Measurements from ENCODE around the gene ST7. TPM values are rescaled to one million over a fixed set of nuclear protein-coding genes. Genes with fewer than 3 reads are reported as not detected.
A peak's percentile ranks its signal among the peaks of the same experiment; 100 is the strongest.

The ST7 gene
- total and polyA plus RNA-seq, 5 donors from 2014 or later, result 7.3 to 15.5 (median 9.9) TPM

- DNase-seq (no peak), ATAC-seq (ENCODE audit: low read depth in 2 of 2) (no peak)
- no peak overlapping the region for H3K4me3 ChIP-seq (ENCODE audit: low read depth, low read length)
- peaks cover 0 to 3% (median 0%) of the 10 kb centered on the region in 7 donors for H3K9me3 Mint-ChIP-seq
- H3K36me3 Mint-ChIP-seq, result no peaks in the 10 kb centered on the region
- H3K9me3 ChIP-seq (ENCODE audit: control insufficient read depth in 2 of 2, low read length in 2 of 2), result no peaks in the 10 kb centered on the region
- H3K36me3 ChIP-seq (ENCODE audit: control insufficient read depth, insufficient read depth, low read length), result no peaks in the 10 kb centered on the region
- no peak overlapping the region for H3K27ac Mint-ChIP-seq
- no peaks in the 10 kb centered on the region for H3K4me1 ChIP-seq (ENCODE audit: control insufficient read depth, insufficient read depth, low read length, poor library complexity, severe bottlenecking)
- H3K4me3 Mint-ChIP-seq, result no peak overlapping the region
- H3K4me1 Mint-ChIP-seq, result no peaks in the 10 kb centered on the region
- H3K27me3 Mint-ChIP-seq, result peaks cover 9% of the 10 kb centered on the region
- no peaks in the 10 kb centered on the region for H3K27me3 ChIP-seq (ENCODE audit: control insufficient read depth, insufficient read depth, low read length)
- H3K27ac ChIP-seq (ENCODE audit: insufficient read depth, low read length, poor library complexity, severe bottlenecking), result no peak overlapping the region
These were observed 318.9 kb downstream of the ST7 start for GRCh38 chr7:117272017-117272759.

GRCh38 chr7:117273325-117273724 is 320.0 kb downstream of the ST7 start:
- ATAC-seq (ENCODE audit: low read depth in 2 of 2), result no peak
- no peaks in the 10 kb centered on the region for H3K36me3 ChIP-seq (ENCODE audit: control insufficient read depth, insufficient read depth, low read length)
- Mint-ChIP-seq H3K9me3 (peaks cover 0 to 3% (median 0%) of the 10 kb centered on the region in 7 donors), H3K4me3 (no peak overlapping the region), H3K27me3 (no peaks in the 10 kb centered on the region), H3K4me1 (no peaks in the 10 kb centered on the region), H3K27ac (no peak overlapping the region), H3K36me3 (no peaks in the 10 kb centered on the region)
- no peaks in the 10 kb centered on the region for H3K4me1 ChIP-seq (ENCODE audit: control insufficient read depth, insufficient read depth, low read length, poor library complexity, severe bottlenecking)
- H3K9me3 ChIP-seq (ENCODE audit: control insufficient read depth in 2 of 2, low read length in 2 of 2), result no peaks in the 10 kb centered on the region
- H3K27me3 ChIP-seq (ENCODE audit: control insufficient read depth, insufficient read depth, low read length), result no peaks in the 10 kb centered on the region
- no peak for DNase-seq
- no peak overlapping the region for H3K27ac ChIP-seq (ENCODE audit: insufficient read depth, low read length, poor library complexity, severe bottlenecking)
- no peak overlapping the region for H3K4me3 ChIP-seq (ENCODE audit: low read depth, low read length)

GRCh38 chr7:117273814-117274225 is 320.5 kb downstream of the ST7 start:
- no peak for ATAC-seq (ENCODE audit: low read depth in 2 of 2)
- Mint-ChIP-seq H3K9me3 (peaks cover 0 to 3% (median 0%) of the 10 kb centered on the region in 7 donors), H3K27ac (no peak overlapping the region), H3K4me1 (no peaks in the 10 kb centered on the region), H3K36me3 (no peaks in the 10 kb centered on the region), H3K4me3 (no peak overlapping the region), H3K27me3 (no peaks in the 10 kb centered on the region)
- no peaks in the 10 kb centered on the region for H3K27me3 ChIP-seq (ENCODE audit: control insufficient read depth, insufficient read depth, low read length)
- no peak overlapping the region for H3K27ac ChIP-seq (ENCODE audit: insufficient read depth, low read length, poor library complexity, severe bottlenecking)
- DNase-seq, result no peak
- H3K36me3 ChIP-seq (ENCODE audit: control insufficient read depth, insufficient read depth, low read length), result no peaks in the 10 kb centered on the region
- H3K4me1 ChIP-seq (ENCODE audit: control insufficient read depth, insufficient read depth, low read length, poor library complexity, severe bottlenecking), result no peaks in the 10 kb centered on the region
- H3K4me3 ChIP-seq (ENCODE audit: low read depth, low read length), result no peak overlapping the region
- H3K9me3 ChIP-seq (ENCODE audit: control insufficient read depth in 2 of 2, low read length in 2 of 2), result no peaks in the 10 kb centered on the region

- ATAC-seq (ENCODE audit: low read depth in 2 of 2) (no peak), DNase-seq (no peak)
- H3K4me1 Mint-ChIP-seq, result no peaks in the 10 kb centered on the region
- no peak overlapping the region for H3K27ac Mint-ChIP-seq
- peaks cover 0 to 4% (median 0%) of the 10 kb centered on the region in 7 donors for H3K9me3 Mint-ChIP-seq
- no peaks in the 10 kb centered on the region for H3K36me3 ChIP-seq (ENCODE audit: control insufficient read depth, insufficient read depth, low read length)
- no peaks in the 10 kb centered on the region for H3K27me3 ChIP-seq (ENCODE audit: control insufficient read depth, insufficient read depth, low read length)
- no peak overlapping the region for H3K27ac ChIP-seq (ENCODE audit: insufficient read depth, low read length, poor library complexity, severe bottlenecking)
- no peaks in the 10 kb centered on the region for H3K27me3 Mint-ChIP-seq
- H3K9me3 ChIP-seq (ENCODE audit: control insufficient read depth in 2 of 2, low read length in 2 of 2), result no peaks in the 10 kb centered on the region
- H3K4me3 ChIP-seq (ENCODE audit: low read depth, low read length), result no peak overlapping the region
- no peak overlapping the region for H3K4me3 Mint-ChIP-seq
- H3K4me1 ChIP-seq (ENCODE audit: control insufficient read depth, insufficient read depth, low read length, poor library complexity, severe bottlenecking), result no peaks in the 10 kb centered on the region
- no peaks in the 10 kb centered on the region for H3K36me3 Mint-ChIP-seq
These were observed 321.6 kb downstream of the ST7 start for GRCh38 chr7:117274951-117275350.

GRCh38 chr7:117277576-117277975 is 324.3 kb downstream of the ST7 start:
- H3K9me3 Mint-ChIP-seq, result peaks cover 0 to 3% (median 0%) of the 10 kb centered on the region in 7 donors
- Histone ChIP-seq H3K4me3 (ENCODE audit: low read depth, low read length) (no peak overlapping the region), H3K36me3 (ENCODE audit: control insufficient read depth, insufficient read depth, low read length) (no peaks in the 10 kb centered on the region), H3K9me3 (ENCODE audit: control insufficient read depth in 2 of 2, low read length in 2 of 2) (no peaks in the 10 kb centered on the region), H3K27me3 (ENCODE audit: control insufficient read depth, insufficient read depth, low read length) (no peaks in the 10 kb centered on the region), H3K4me1 (ENCODE audit: control insufficient read depth, insufficient read depth, low read length, poor library complexity, severe bottlenecking) (no peaks in the 10 kb centered on the region), H3K27ac (ENCODE audit: insufficient read depth, low read length, poor library complexity, severe bottlenecking) (no peak overlapping the region)
- ATAC-seq (ENCODE audit: low read depth in 2 of 2), result no peak
- no peaks in the 10 kb centered on the region for H3K4me1 Mint-ChIP-seq
- no peak for DNase-seq
- no peaks in the 10 kb centered on the region for H3K36me3 Mint-ChIP-seq
- no peaks in the 10 kb centered on the region for H3K27me3 Mint-ChIP-seq
- no peak overlapping the region for H3K4me3 Mint-ChIP-seq
- H3K27ac Mint-ChIP-seq, result peak overlapping the region in 2 of 3 donors; percentile 47 to 48

- no peaks in the 10 kb centered on the region for H3K4me1 Mint-ChIP-seq
- no peak overlapping the region for H3K27ac Mint-ChIP-seq
- no peak for DNase-seq
- Histone ChIP-seq H3K4me3 (ENCODE audit: low read depth, low read length) (no peak overlapping the region), H3K9me3 (ENCODE audit: control insufficient read depth in 2 of 2, low read length in 2 of 2) (no peaks in the 10 kb centered on the region), H3K4me1 (ENCODE audit: control insufficient read depth, insufficient read depth, low read length, poor library complexity, severe bottlenecking) (no peaks in the 10 kb centered on the region), H3K27ac (ENCODE audit: insufficient read depth, low read length, poor library complexity, severe bottlenecking) (no peak overlapping the region), H3K27me3 (ENCODE audit: control insufficient read depth, insufficient read depth, low read length) (no peaks in the 10 kb centered on the region), H3K36me3 (ENCODE audit: control insufficient read depth, insufficient read depth, low read length) (no peaks in the 10 kb centered on the region)
- peaks cover 0 to 3% (median 0%) of the 10 kb centered on the region in 7 donors for H3K9me3 Mint-ChIP-seq
- H3K27me3 Mint-ChIP-seq, result no peaks in the 10 kb centered on the region
- no peak overlapping the region for H3K4me3 Mint-ChIP-seq
- ATAC-seq (ENCODE audit: low read depth in 2 of 2), result no peak
- H3K36me3 Mint-ChIP-seq, result no peaks in the 10 kb centered on the region
These were observed 324.7 kb downstream of the ST7 start for GRCh38 chr7:117278040-117278439.

GRCh38 chr7:117279203-117279602 is 325.9 kb downstream of the ST7 start:
- Mint-ChIP-seq H3K4me1 (no peaks in the 10 kb centered on the region), H3K4me3 (no peak overlapping the region), H3K9me3 (peaks cover 0 to 3% (median 0%) of the 10 kb centered on the region in 7 donors), H3K27ac (no peak overlapping the region), H3K36me3 (no peaks in the 10 kb centered on the region), H3K27me3 (no peaks in the 10 kb centered on the region)
- H3K9me3 ChIP-seq (ENCODE audit: control insufficient read depth in 2 of 2, low read length in 2 of 2), result no peaks in the 10 kb centered on the region
- H3K27me3 ChIP-seq (ENCODE audit: control insufficient read depth, insufficient read depth, low read length), result no peaks in the 10 kb centered on the region
- H3K4me1 ChIP-seq (ENCODE audit: control insufficient read depth, insufficient read depth, low read length, poor library complexity, severe bottlenecking), result no peaks in the 10 kb centered on the region
- ATAC-seq (ENCODE audit: low read depth in 2 of 2) (no peak), DNase-seq (no peak)
- no peak overlapping the region for H3K27ac ChIP-seq (ENCODE audit: insufficient read depth, low read length, poor library complexity, severe bottlenecking)
- no peaks in the 10 kb centered on the region for H3K36me3 ChIP-seq (ENCODE audit: control insufficient read depth, insufficient read depth, low read length)
- H3K4me3 ChIP-seq (ENCODE audit: low read depth, low read length), result no peak overlapping the region

Data from CD4-positive, CD25-positive, alpha-beta regulatory T cell (primary cell).